T47D (cell line): ENCODE measurements around the gene THTPA.
A peak's percentile ranks its signal among the peaks of the same experiment; 100 is the strongest.

ENCODE experiments used
- DNase-seq, 2 experiments: peaks; one replicate each; pipeline versions ENCODE4 v3.0.0 to v3.0.0-alpha.2; 2011 to 2012; ENCODE audit warnings: low read depth in 1 of 2, low spot score in 1 of 2
- JUND ChIP-seq: IDR thresholded peaks from 2 replicates; pipeline ENCODE4 v1.6.1; 2012; ENCODE audit warnings: low read depth
- in situ Hi-C: cut with HindIII; loops from 2 replicates; pipeline ENCODE4 v1.10.0; 2016; ENCODE audit warnings: low sequenced_read_pairs, low pct_unique_long_range_greater_than_20kb

The THTPA gene

GRCh38 chr14:23537351-23538049 is 18.6 kb upstream of the THTPA start:
- DNase-seq = no peak
- in situ Hi-C loops = no loop called here
- TF ChIP-seq JUND = no peak

GRCh38 chr14:23538050-23538718 is 17.9 kb upstream of the THTPA start:
- DNase-seq = no peak
- no peak for TF ChIP-seq JUND
- in situ Hi-C loops = no loop called here

DNA sequence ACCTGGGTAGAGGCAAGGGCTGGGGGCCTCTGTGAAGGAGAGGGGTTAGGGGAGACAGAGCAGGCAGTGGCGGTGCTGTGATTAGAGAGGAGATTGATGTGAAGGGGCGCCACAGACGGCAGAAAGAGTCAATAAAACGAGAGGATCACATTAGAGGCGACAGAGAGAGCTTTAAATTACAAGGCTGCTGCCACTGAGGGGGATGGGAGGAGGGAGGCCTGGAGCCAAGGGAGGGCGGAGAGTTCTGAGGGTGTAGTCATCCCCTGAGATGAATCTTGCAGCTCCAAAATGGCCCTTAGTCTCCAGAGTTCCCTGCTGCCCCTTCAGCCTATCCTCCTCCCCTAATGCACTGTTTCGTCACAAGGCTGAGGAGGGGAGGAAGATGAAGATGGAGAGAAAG is 17.3 kb upstream of the THTPA start:
- in situ Hi-C loops = no loop called here
- no peak for DNase-seq
- TF ChIP-seq JUND = no peak

- in situ Hi-C loops = no loop called here
- DNase-seq = peak; percentile 20 to 44
- TF ChIP-seq JUND = no peak
Observed at GRCh38 chr14:23539248-23540140, 16.6 kb upstream of the THTPA start.

GRCh38 chr14:23540141-23540469 is 16.0 kb upstream of the THTPA start:
- TF ChIP-seq JUND = no peak
- DNase-seq = no peak
- in situ Hi-C loops = no loop called here

- TF ChIP-seq JUND = no peak
- in situ Hi-C loops = no loop called here
- no peak for DNase-seq
Observed at GRCh38 chr14:23542261-23542660, 13.8 kb upstream of the THTPA start.

- in situ Hi-C loops = no loop called here
- TF ChIP-seq JUND = no peak
- no peak for DNase-seq
Observed at GRCh38 chr14:23543403-23543802, 12.7 kb upstream of the THTPA start.

GRCh38 chr14:23544511-23545447 is 11.3 kb upstream of the THTPA start:
- no peak for TF ChIP-seq JUND
- in situ Hi-C loops = no loop called here
- DNase-seq = no peak

- in situ Hi-C loops = no loop called here
- no peak for TF ChIP-seq JUND
Observed at GRCh38 chr14:23545740-23546365, 10.2 kb upstream of the THTPA start.

GRCh38 chr14:23546450-23547035 is 9.5 kb upstream of the THTPA start:
- TF ChIP-seq JUND = no peak
- in situ Hi-C loops = no loop called here
- DNase-seq = no peak

More at GRCh38 chr14:23545740-23546365, 10.2 kb upstream of the THTPA start:
- DNase-seq = no peak

DNA sequence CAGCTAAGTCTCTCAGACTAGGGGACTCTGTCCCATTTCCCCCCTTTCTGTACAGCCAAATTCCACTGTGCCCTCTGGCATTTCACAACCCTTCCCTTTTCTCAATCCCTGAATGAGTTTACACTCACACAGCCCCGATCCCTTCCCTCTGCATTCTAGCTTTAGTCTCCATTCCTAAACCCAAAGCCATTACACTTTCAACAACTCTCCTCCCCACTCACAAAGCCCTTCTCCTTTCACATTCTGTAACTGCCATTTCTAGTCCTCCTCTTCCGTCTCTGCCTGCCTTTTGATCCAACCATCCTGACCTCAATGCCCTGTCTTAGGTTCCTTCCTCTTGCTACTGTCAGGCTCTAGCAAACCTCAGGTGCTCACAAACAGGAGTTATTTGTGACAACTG is 8.1 kb upstream of the THTPA start:
- DNase-seq = no peak
- TF ChIP-seq JUND = no peak
- in situ Hi-C loops = no loop called here
